GM12878 (cell line): ENCODE measurements around the gene OR51B6. TPM values are rescaled to one million over a fixed set of nuclear protein-coding genes. Genes with fewer than 3 reads are reported as not detected.
"Not testable (repeated sequence)": the region's sequence is repeated elsewhere in the genome, so short reads cannot be mapped to it uniquely, and the experiment has no call there.

Experiments
- ATAC-seq: fragments of 200-7000 bp; cut with Tn5 transposase; 3 replicates; pipeline ENCODE4 v1.9.1; 2020; ENCODE audit warnings: mild to moderate bottlenecking, moderate library complexity
- BruUV-seq: library from RNA; stranded (reverse); fragments of 400-500 nt; replicated peaks from 2 replicates; lab custom pipeline; 2021; lab: Mats Ljungman, UMichigan
- CTCF ChIA-PET: fragments of 300-600 bp; sonication (Branson Sonifier 250); formaldehyde crosslinking; extraction: SDS; loops from one replicate; lab custom pipeline; 2021; ENCODE audit warnings: inconsistent platforms; lab: Yijun Ruan, JAX
- POLR2A ChIA-PET: fragments of 350-600 bp; formaldehyde crosslinking; extraction: SDS; loops from one replicate; lab custom pipeline; 2021; ENCODE audit warnings: inconsistent platforms; lab: Charles Lee
- RAD21 ChIA-PET: fragments of 300-600 bp; sonication (Branson Sonifier 250); formaldehyde crosslinking; loops from one replicate; lab custom pipeline; 2023; ENCODE audit warnings: antibody characterized with exemption; ENCODE audit not compliant: unreplicated experiment; lab: Charles Lee
- SMC1A ChIA-PET: fragments of 300-600 bp; sonication (Branson Sonifier 250); formaldehyde crosslinking; loops from one replicate; lab custom pipeline; 2023; ENCODE audit not compliant: unreplicated experiment, uncharacterized antibody; lab: Charles Lee
- DNase-seq: peaks from one replicate; pipeline ENCODE4 v3.0.0-alpha.2; 2011; ENCODE audit warnings: low read depth, low spot score
- FAIRE-seq: peaks from 3 replicates; lab custom pipeline; 2011; peaks lifted over from hg19 to GRCh38; lab: Jason Lieb, UNC
- H2AFZ ChIP-seq: 2 replicates; pipeline ENCODE4 v1.6.0; 2011; ENCODE audit warnings: low read depth, low read length, control low read depth; ENCODE audit not compliant: control insufficient read depth
- H3K27ac ChIP-seq: 2 replicates; pipeline ENCODE4 v1.5.1; 2011; ENCODE audit warnings: control low read depth; ENCODE audit not compliant: control insufficient read depth, insufficient read depth
- H3K27me3 ChIP-seq, 2 experiments: replicated peaks in 1 of 2; 2 replicates each; pipeline versions ENCODE4 v1.6.0 to v1.6.1; 2011; ENCODE audit warnings: low read length in 1 of 2; ENCODE audit not compliant: control insufficient read depth in 2 of 2, insufficient read depth in 2 of 2
- H3K36me3 ChIP-seq, 2 experiments: 2 replicates each; pipeline ENCODE4 v1.5.1; 2011; ENCODE audit warnings: low read length in 1 of 2; ENCODE audit not compliant: control insufficient read depth in 2 of 2, insufficient read depth in 2 of 2
- H3K4me1 ChIP-seq: 2 replicates; pipeline ENCODE4 v1.6.1; 2011; ENCODE audit warnings: mild to moderate bottlenecking, low read length, moderate library complexity, mixed read lengths; ENCODE audit not compliant: control insufficient read depth, insufficient read depth
- H3K4me2 ChIP-seq: 2 replicates; pipeline ENCODE4 v1.6.0; 2011; ENCODE audit warnings: control low read depth; ENCODE audit not compliant: control insufficient read depth, insufficient read depth
- H3K4me3 ChIP-seq: fragments of 200-600 bp; sonication (generic); 2 replicates; pipeline ENCODE4 v1.5.1; 2016
- H3K79me2 ChIP-seq: 2 replicates; pipeline ENCODE4 v1.6.0; 2011; ENCODE audit warnings: low read length; ENCODE audit not compliant: control insufficient read depth, insufficient read depth
- H3K9ac ChIP-seq: 2 replicates; pipeline ENCODE4 v1.8.0; 2011; ENCODE audit warnings: low read length, control low read depth, mixed read lengths; ENCODE audit not compliant: control insufficient read depth, insufficient read depth
- H3K9me3 ChIP-seq: replicated peaks from 3 replicates; pipeline ENCODE4 v1.5.1; 2011; ENCODE audit warnings: mild to moderate bottlenecking, low read length; ENCODE audit not compliant: control insufficient read depth, insufficient read depth
- H4K20me1 ChIP-seq: 2 replicates; pipeline ENCODE4 v1.6.0; 2011; ENCODE audit not compliant: control insufficient read depth, insufficient read depth
- ATF2 ChIP-seq: IDR thresholded peaks from 2 replicates; pipeline ENCODE4 v1.6.1; 2012; ENCODE audit warnings: low read length, inconsistent platforms
- EED ChIP-seq: sonication (generic); IDR thresholded peaks from 2 replicates; pipeline ENCODE4 v1.6.1; 2016; ENCODE audit warnings: antibody characterized with exemption, low read depth
- FOXM1 ChIP-seq: IDR thresholded peaks from 2 replicates; pipeline ENCODE4 v1.6.1; 2012; ENCODE audit warnings: low read depth, mild to moderate bottlenecking, inconsistent platforms, low read length, moderate library complexity
- HCFC1 ChIP-seq: fragments of 150-350 bp; IDR thresholded peaks from 2 replicates; pipeline ENCODE4 v1.6.1; 2014; ENCODE audit warnings: low read length
- JUND ChIP-seq: IDR thresholded peaks from 2 replicates; pipeline ENCODE4 v1.6.1; 2012; ENCODE audit warnings: low read depth, mild to moderate bottlenecking, low read length, improper control_type of control experiment, moderate library complexity
- POLR2AphosphoS2 ChIP-seq: IDR thresholded peaks from 2 replicates; pipeline ENCODE4 v1.6.1; 2011; ENCODE audit warnings: low read depth, mild to moderate bottlenecking, low read length, improper control_type of control experiment, moderate library complexity
- POLR2AphosphoS5 ChIP-seq: IDR thresholded peaks from 2 replicates; pipeline ENCODE4 v1.6.1; 2011; ENCODE audit warnings: mild to moderate bottlenecking, low read length, inconsistent platforms
- POU2F2 ChIP-seq: IDR thresholded peaks from 3 replicates; pipeline ENCODE4 v1.6.1; 2011; ENCODE audit warnings: low read depth, mild to moderate bottlenecking, low read length, borderline replicate concordance
- WGBS: methylation state at CpG from one replicate; pipeline ENCODE4 v1.1.6; 2016; ENCODE audit warnings: low lambda C conversion rate; ENCODE audit not compliant: insufficient replicate concordance, insufficient coverage; ENCODE audit errors: missing lambda C conversion rate; 5-methylcytosine and 5-hydroxymethylcytosine counted together
- in situ Hi-C: fragments of 300-500 bp; cut with MboI; formaldehyde crosslinking; loops from 9 replicates; pipeline ENCODE4 v1.14.3; 2018; ENCODE audit warnings: mixed read lengths
- intact Hi-C: fragments of 100-400 bp; cut with micrococcal nuclease; formaldehyde crosslinking; loops from one replicate; pipeline ENCODE4 v1.14.2; 2022; ENCODE audit not compliant: unreplicated experiment
- polyA plus RNA-seq, 11 experiments: library from polyadenylated mRNA; depleted of rRNA in 4 of 11; unstranded in 6 of 11; stranded (reverse) in 5 of 11; fragments of >200 nt; fragmentation: Nextera tagmentation in 4 of 11; fragmentation: Illumina TruSeq in 1 of 11; extraction: Ambion mirVana in 4 of 11; extraction: Trizol in 1 of 11; gene quantifications; 1 replicate in 1 of 11; 2 replicates in 10 of 11; pipeline versions ENCODE4 v1.2.1 to v1.2.3, GENCODE V29; 2011 to 2016; ENCODE audit warnings: inconsistent platforms in 2 of 11, missing spikeins in 2 of 11, low read depth in 1 of 11
- total RNA-seq, 4 experiments: library from RNA; depleted of rRNA in 3 of 4; stranded (reverse); fragments of >200 nt in 3 of 4; fragmentation: Illumina TruSeq in 1 of 4; extraction: Trizol in 1 of 4; gene quantifications; 2 replicates each; pipeline versions ENCODE4 v1.2.1 to v1.2.3, GENCODE V29; 2013 to 2021

OR51B6 gene
- total and polyA plus RNA-seq, 10 of the 15 experiments (the other 5 are each of a cell fraction or from before 2014, with no cell fraction given) = 0.17 TPM; not detected in 9

GRCh38 chr11:5313326-5314023 is 37.8 kb upstream of the OR51B6 start:
- H3K27ac ChIP-seq, intact Hi-C loops, H3K4me3 ChIP-seq, ATAC-seq, H3K9ac ChIP-seq, RAD21 ChIA-PET, in situ Hi-C loops, FAIRE-seq, H3K36me3 ChIP-seq, BruUV-seq, H3K79me2 ChIP-seq, SMC1A ChIA-PET, POLR2A ChIA-PET, H2AFZ ChIP-seq, H3K4me1 ChIP-seq, H3K27me3 ChIP-seq, H3K9me3 ChIP-seq, H4K20me1 ChIP-seq, DNase-seq, H3K4me2 ChIP-seq: not testable (repeated sequence)
- WGBS = 47% methylated on average over 3 of the region's 3 CpGs
- CTCF ChIA-PET = interaction anchor here (0.6 kb wide), 1 partner anchor 690 kb away, joined by 3 read pairs; no protein-coding TSS in a partner anchor

- no peak for ATAC-seq
- intact Hi-C loops (no loop called here), in situ Hi-C loops (no loop called here)
- no peak overlapping the region for H3K4me3 ChIP-seq
- FAIRE-seq = no peak
- WGBS = 33% methylated on average over 5 of the region's 5 CpGs
- H3K27me3 ChIP-seq = no peaks in the 10 kb centered on the region; a peak in 1 of 4 replicates
- SMC1A ChIA-PET = interaction anchor here (1.1 kb wide), 1 partner anchor 11 kb away, joined by 3 read pairs; no protein-coding TSS in a partner anchor
- no peak overlapping the region for H3K27ac ChIP-seq
- TF ChIP-seq HCFC1 (no peak), POLR2AphosphoS5 (no peak), POU2F2 (no peak), ATF2 (no peak), EED (no peak), JUND (no peak), FOXM1 (no peak), POLR2AphosphoS2 (no peak)
- H3K9ac ChIP-seq = no peak overlapping the region
- H3K4me1 ChIP-seq = no peaks in the 10 kb centered on the region
- H3K9me3 ChIP-seq = no peaks in the 10 kb centered on the region
- RAD21 ChIA-PET = interaction anchor here (0.9 kb wide), 1 partner anchor 573 kb away, joined by 3 read pairs; no protein-coding TSS in a partner anchor
- no peak overlapping the region for H3K4me2 ChIP-seq
- POLR2A ChIA-PET = no interaction called here
- DNase-seq = no peak
- H4K20me1 ChIP-seq = no peaks in the 10 kb centered on the region
- CTCF ChIA-PET = no interaction called here
- no TSS peak for BruUV-seq
- no peaks in the 10 kb centered on the region for H3K79me2 ChIP-seq
- no peaks in the 10 kb centered on the region for H3K36me3 ChIP-seq
- H2AFZ ChIP-seq = no peak overlapping the region
These were observed 34.0 kb upstream of the OR51B6 start for GRCh38 chr11:5317292-5317691.
